GM12874 (cell line): ENCODE data around the gene SYT7.

Experiments used
- TF ChIP-seq, protein P1 (sequence below): IDR thresholded peaks from 2 replicates; pipeline ENCODE4 v1.5.1; 2011; ENCODE audit warnings: low read depth, mild to moderate bottlenecking, control low read depth, low read length, moderate library complexity; ENCODE audit not compliant: insufficient read depth

SYT7 gene

DNA sequence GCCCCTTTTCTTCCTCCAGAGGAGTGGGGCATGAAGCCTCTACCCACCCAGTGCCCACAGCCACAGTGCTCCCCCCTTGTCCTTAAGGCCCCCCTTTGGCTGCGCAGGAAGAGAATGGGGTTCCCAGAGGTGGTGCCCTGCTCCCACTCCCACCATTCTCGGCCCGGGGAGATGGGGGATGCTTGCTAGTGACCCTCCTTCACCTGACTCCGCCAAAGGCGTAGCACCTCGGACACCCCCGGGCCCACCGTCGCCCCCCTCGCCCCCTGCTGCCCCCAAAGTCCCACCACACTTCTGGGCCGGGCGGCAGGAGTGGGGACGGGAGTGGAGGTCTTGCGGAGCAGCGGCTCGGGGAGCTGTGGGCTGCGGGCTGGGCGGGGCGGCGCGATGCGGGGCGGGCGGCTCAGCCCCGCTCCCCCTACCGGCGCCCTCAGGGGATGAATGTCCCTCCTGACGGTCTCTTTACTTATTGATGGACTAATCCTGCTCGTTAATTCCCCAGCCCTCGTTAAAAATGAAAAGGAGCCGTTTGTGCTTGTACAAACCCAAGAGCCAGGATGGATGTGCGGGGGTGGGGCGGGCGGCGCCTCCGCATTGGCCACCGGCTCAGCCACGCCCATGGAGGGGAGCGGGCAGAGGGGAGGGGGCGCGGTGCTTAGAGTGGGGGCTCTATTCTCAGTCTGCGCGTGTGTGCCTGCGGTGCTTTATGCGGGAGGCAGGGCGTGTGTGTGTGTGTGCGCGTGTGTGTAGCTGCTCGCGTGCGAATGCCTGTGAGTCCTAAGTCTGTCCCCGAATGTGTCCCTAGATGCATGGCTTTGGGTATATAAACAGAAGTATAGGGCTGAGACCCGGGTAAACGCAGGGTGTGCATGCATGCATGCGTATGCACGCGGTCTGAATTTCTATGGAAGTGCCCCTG lies 25.6 kb downstream of the SYT7 start:
- TF ChIP-seq, protein P1, sequence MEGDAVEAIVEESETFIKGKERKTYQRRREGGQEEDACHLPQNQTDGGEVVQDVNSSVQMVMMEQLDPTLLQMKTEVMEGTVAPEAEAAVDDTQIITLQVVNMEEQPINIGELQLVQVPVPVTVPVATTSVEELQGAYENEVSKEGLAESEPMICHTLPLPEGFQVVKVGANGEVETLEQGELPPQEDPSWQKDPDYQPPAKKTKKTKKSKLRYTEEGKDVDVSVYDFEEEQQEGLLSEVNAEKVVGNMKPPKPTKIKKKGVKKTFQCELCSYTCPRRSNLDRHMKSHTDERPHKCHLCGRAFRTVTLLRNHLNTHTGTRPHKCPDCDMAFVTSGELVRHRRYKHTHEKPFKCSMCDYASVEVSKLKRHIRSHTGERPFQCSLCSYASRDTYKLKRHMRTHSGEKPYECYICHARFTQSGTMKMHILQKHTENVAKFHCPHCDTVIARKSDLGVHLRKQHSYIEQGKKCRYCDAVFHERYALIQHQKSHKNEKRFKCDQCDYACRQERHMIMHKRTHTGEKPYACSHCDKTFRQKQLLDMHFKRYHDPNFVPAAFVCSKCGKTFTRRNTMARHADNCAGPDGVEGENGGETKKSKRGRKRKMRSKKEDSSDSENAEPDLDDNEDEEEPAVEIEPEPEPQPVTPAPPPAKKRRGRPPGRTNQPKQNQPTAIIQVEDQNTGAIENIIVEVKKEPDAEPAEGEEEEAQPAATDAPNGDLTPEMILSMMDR: no peak

DNA sequence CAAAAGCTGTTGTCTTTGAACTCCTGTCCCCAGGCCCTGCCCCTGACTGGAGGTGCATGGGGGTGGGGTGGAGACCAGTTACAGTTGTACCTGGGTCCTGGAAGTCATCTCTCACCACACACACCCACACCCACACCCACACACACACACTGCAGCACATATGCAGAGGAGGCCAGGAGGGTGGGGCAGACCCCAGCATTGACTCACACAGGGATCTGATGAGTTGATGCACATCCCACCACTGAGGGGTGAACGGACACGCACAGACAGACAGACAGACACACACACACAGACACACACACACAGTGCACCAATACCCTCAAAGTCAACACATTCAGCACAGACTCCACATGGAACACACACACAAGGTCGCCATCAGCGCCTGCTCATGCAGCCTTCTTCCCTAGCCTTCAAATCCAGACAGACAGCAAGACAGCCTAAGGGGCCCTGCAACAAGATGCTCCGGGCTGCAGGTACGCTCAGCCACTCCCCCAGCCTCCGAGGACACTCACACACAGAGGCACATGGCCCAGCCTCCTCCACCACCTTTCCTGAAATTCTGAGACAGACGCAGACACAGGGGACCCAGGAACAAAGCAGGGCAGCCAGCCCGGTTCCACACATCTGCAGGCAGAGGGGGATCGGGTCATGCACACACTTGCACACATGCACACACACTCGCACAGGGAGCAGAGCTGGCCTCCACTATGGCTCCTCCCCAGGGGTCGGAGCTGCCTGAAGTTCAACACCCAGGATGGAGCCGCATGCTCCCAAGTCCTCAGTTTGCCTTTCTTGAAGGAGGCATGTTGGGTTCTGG lies 26.5 kb downstream of the SYT7 start:
- TF ChIP-seq, protein P1: no peak

DNA sequence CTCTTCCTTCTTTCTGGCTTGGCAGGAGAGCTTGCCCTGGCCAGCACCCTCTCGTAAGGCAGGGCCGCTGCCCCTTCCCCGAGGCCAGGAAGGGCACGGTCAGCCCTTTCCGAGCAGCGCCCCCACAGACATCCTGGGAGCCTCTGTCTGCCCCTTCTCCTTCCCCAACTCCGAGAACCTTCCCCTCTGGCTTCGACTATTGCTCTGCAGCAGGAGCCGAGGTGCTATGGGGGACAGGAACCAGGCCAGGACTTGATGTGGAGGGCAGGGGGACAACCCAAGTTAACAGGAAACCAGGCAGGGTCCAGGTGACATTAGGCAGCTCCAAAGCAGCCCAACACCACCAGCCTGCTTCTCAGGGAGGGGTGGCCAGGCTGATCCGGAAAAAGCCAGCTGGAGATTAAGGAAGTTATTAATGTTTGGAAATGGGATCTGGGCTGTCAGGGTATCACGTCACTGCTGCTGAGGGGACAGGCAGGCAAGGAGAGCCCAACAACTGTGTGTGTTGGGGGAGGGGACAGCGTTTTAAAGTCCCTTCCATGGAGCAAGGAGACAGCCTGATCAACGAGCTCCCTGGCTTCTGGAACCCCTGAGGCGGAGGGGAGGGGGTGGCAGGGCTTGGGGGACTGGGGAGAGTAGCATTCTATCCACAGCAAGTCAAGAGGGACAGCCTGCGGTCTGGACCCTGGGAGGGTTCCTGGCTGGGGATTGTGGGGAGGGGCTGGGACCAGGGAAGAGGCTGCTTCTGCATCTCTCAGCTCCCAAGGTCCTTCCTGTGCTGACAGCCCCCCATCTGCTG lies 27.3 kb downstream of the SYT7 start:
- TF ChIP-seq, protein P1: no peak

DNA sequence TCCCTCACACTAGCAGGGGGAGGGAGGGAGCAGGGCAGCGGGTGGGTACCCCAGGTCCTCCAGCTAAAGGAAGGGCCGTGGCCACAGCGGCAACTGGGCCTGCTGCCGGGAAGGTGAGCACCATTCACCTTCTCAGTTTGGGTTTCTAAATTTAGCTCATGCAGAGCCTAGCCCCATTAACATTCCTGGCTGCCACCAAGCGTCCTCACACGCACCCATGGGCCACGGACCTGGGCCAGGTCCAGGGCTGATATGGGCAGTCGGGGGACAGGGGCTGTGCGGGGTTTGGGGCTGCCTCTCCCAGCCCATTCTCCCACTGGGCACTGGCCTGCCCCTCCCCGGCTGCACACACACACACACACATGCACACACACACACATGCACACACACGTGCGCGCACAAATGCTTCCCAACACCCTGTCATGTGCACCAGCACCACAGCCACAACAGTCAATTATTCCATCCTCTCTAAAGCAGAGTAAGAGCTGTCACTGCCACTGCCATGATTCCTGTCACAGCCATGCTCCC lies 28.7 kb downstream of the SYT7 start:
- TF ChIP-seq, protein P1: no peak

DNA sequence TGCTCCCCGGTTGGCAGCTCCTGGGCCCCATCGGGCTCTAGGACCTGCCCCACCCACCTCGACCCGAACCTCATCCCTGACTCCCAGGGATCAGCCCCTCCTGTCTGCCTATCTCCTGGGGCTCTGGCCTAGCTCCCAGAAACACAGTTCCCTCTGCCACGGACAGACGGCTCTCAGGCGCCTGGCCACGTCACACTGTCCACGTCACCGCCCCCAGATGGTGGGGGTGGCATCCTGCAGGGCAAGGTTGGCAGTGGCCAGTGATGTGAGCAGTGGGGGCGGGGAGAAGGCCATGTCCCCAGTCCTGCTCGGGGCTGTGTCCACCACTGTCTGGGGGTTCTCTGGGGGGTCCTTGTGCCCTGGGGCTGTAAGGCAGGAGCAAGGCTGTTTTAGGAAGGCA lies 29.2 kb downstream of the SYT7 start:
- TF ChIP-seq, protein P1: no peak

DNA sequence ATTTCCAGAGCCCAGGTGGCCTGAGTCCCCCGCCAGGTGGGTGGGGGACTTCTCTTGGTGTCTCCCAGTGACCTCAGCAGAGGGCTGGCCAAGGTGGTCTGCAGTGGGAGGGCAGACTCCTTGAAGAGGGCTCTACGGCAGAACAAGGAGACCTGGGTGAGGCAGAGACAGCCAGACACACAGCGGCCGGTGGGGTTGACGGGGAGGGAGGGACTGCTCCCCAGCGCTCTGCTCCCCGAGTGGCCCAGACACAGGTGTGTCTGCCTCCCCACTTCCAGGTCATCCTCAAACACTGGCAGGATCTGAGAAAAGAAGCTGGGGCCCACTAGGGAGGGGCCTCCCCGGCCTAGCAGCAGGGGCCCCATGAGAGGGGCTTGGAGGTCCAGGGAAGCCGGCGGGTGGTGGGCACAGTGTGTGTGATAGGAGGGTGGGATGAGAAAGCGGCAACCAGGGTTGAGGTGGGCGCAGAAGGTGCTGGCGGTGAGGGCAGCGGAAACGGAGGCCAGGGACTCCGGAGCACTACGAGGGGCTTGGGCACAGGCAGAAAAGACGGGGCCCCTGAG lies 30.1 kb downstream of the SYT7 start:
- TF ChIP-seq, protein P1: no peak
